Measurements from ENCODE around the gene DYSF. TPM values are rescaled to one million over a fixed set of nuclear protein-coding genes. Genes with fewer than 3 reads are reported as not detected.

Gene DYSF
- total RNA-seq, 1 donor from 2014 or later, result 11.1 TPM

DNA sequence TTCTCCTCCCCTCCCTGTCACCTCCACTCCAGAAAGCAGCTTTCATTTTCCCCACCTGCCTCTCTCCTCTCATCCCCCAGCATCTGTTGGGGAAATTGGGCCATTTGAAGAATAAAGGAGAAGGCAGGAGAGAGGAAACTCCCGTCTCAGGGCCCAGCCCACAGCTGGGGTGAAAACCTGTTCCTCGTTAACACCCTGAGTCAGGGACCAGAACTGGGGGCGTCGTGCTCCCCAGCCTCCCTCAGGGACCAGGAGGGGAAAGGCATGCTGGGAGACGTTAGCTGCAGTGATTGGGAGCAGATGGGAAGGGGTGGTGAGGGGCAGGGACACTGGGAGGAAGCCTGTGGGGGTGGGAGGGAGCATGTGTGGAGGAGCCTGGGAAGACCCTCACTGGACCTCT lies 251.3 kb downstream of the DYSF start:
- TF ChIP-seq, protein P1, sequence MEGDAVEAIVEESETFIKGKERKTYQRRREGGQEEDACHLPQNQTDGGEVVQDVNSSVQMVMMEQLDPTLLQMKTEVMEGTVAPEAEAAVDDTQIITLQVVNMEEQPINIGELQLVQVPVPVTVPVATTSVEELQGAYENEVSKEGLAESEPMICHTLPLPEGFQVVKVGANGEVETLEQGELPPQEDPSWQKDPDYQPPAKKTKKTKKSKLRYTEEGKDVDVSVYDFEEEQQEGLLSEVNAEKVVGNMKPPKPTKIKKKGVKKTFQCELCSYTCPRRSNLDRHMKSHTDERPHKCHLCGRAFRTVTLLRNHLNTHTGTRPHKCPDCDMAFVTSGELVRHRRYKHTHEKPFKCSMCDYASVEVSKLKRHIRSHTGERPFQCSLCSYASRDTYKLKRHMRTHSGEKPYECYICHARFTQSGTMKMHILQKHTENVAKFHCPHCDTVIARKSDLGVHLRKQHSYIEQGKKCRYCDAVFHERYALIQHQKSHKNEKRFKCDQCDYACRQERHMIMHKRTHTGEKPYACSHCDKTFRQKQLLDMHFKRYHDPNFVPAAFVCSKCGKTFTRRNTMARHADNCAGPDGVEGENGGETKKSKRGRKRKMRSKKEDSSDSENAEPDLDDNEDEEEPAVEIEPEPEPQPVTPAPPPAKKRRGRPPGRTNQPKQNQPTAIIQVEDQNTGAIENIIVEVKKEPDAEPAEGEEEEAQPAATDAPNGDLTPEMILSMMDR (IDR thresholded peaks at IDR 0.05; ENCODE audit: partially characterized antibody, unreplicated experiment), result no peak
- H3K27ac Mint-ChIP-seq (ENCODE audit: unreplicated experiment), result no peak overlapping the region
- H3K4me3 Mint-ChIP-seq (ENCODE audit: unreplicated experiment), result no peak overlapping the region

DNA sequence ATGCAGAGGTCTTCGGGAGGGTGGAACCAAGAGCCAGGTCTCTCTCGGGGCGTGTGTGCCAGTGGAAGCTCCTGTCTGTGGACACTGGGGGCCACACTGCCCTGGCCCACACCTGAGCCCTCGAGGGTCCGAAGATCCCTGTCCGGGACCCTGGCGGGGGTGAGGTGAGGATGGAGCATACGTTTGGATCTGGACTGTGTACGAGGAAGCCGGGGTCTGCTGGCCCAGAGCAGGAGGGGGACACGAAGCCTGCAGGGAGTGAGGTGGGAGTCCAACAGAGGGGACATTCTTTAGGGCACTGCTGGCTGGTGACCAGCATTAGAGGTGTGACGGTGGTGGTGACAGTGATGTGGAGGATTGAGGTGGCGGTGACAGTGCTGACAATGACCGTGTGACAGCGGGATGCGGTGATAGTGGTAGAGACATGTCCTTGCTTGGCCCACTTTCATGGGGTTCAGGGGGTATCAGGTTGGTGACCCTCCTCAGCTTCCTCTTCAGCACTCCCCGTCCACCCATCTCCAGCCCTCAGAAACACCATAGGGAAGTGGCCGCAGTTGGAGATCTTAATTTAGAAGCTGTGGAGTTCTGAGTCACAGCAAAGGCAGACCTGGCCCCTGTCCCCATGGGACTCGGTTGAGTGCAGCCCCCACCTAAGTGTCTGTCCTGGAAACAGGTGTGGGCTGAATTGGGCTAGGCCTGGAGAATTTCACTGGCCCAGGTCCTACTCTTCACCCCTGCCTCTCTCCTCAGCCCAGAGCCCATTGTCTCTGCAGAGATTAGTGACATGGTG lies 252.0 kb downstream of the DYSF start:
- Mint-ChIP-seq H3K9me3 (ENCODE audit: unreplicated experiment) (peaks cover 7% of the 10 kb centered on the region), H3K27me3 (ENCODE audit: unreplicated experiment) (peaks cover 5% of the 10 kb centered on the region), H3K4me1 (ENCODE audit: low read depth, unreplicated experiment) (no peaks in the 10 kb centered on the region), H3K36me3 (ENCODE audit: unreplicated experiment) (no peaks in the 10 kb centered on the region), H3K4me3 (ENCODE audit: unreplicated experiment) (no peak overlapping the region), H3K27ac (ENCODE audit: unreplicated experiment) (no peak overlapping the region)
- TF ChIP-seq, protein P1 (IDR thresholded peaks at IDR 0.05; ENCODE audit: partially characterized antibody, unreplicated experiment), result no peak
- DNase-seq, result no peak

More for the DNA sequence above, 251.3 kb downstream of the DYSF start:
- Mint-ChIP-seq H3K27me3 (ENCODE audit: unreplicated experiment) (peaks cover 5% of the 10 kb centered on the region), H3K9me3 (ENCODE audit: unreplicated experiment) (peaks cover 7% of the 10 kb centered on the region), H3K36me3 (ENCODE audit: unreplicated experiment) (no peaks in the 10 kb centered on the region), H3K4me1 (ENCODE audit: low read depth, unreplicated experiment) (no peaks in the 10 kb centered on the region)
- no peak for DNase-seq

DNA sequence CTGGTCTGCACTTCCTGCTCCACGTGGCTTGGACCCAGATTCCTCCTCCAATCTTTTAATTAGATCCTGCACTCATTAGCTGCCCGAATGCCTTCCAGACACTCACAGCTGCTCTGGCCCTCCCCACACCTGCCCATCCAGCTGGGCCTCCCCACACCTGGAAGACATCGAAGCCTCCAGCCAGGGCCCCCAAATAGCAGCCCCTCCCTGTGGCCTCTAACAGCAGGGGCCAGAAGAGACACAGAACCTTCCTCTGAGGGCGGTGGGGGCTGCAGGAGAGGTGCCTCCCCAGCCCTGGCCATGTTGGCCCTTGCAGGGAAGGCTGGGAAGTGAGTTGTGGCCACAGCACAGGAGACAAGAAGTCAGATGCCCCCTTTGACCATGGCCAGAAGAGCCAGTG lies 252.8 kb downstream of the DYSF start:
- TF ChIP-seq, protein P1 (IDR thresholded peaks at IDR 0.05; ENCODE audit: partially characterized antibody, unreplicated experiment), result no peak
- no peak for DNase-seq
- Mint-ChIP-seq H3K36me3 (ENCODE audit: unreplicated experiment) (no peaks in the 10 kb centered on the region), H3K27ac (ENCODE audit: unreplicated experiment) (no peak overlapping the region), H3K4me1 (ENCODE audit: low read depth, unreplicated experiment) (no peaks in the 10 kb centered on the region), H3K4me3 (ENCODE audit: unreplicated experiment) (no peak overlapping the region), H3K9me3 (ENCODE audit: unreplicated experiment) (peaks cover 7% of the 10 kb centered on the region), H3K27me3 (ENCODE audit: unreplicated experiment) (peaks cover 5% of the 10 kb centered on the region)

DNA sequence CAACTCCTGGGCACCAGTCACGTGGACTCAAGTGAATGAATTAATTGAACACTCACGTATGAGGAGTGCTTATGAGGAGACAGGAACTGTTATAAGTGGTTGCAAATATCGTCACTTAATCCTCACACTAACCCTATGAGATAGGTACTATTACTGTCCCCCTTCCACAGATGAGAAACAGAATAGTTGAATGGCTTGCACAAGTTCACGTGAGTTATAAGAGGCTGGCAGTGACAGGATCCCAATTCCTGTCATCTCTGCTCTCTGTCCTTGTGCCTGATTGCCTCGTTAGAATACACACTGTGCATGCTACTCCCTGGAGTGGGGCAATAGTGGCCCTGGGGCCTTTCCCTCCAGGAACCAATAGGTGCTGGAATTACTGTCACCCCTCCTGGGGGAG lies 253.5 kb downstream of the DYSF start:
- Mint-ChIP-seq H3K27ac (ENCODE audit: unreplicated experiment) (no peak overlapping the region), H3K9me3 (ENCODE audit: unreplicated experiment) (peaks cover 4% of the 10 kb centered on the region), H3K36me3 (ENCODE audit: unreplicated experiment) (no peaks in the 10 kb centered on the region), H3K4me1 (ENCODE audit: low read depth, unreplicated experiment) (no peaks in the 10 kb centered on the region), H3K4me3 (ENCODE audit: unreplicated experiment) (no peak overlapping the region), H3K27me3 (ENCODE audit: unreplicated experiment) (peaks cover 4% of the 10 kb centered on the region)
- no peak for DNase-seq
- TF ChIP-seq, protein P1 (IDR thresholded peaks at IDR 0.05; ENCODE audit: partially characterized antibody, unreplicated experiment), result no peak

DNA sequence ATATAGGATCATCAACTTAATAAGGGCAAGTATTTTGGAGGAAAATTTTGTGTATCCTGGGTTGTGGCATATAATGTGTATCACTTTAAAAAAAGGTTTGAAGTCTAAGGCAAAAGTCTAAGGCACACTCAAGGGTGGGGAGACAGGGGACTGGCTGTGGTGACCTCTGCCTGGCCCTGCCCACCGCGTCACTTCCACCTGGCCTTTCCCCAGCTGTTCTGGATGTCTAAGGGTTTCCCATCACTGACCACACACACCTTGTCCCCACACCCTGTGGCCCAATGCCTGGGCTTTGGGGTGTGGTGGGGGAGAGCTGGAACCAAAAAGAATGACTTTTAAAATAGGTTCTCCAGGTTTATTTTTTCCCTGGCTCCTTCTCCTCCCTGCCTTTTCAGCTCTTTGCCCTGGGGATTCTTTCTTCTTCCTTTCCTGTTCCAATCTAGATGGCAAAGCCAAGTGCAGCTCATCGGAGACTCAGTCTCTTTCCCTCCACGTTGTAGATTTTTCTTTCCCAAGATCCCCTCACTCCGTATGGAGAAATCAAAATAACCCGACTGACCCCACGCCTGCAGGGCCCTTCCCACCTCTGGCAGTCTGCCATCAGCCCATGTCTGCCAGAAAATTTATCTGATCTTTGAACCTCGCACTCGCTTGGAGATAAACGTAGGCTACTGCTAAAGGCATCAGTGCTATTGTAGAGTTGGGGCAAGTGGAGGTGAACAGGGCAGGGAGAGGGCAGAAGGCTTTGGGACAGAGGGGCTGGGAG lies 257.2 kb downstream of the DYSF start:
- no peaks in the 10 kb centered on the region for H3K9me3 Mint-ChIP-seq (ENCODE audit: unreplicated experiment)

More for the DNA sequence above, 257.2 kb downstream of the DYSF start:
- DNase-seq, result no peak
- no peak overlapping the region for H3K27ac Mint-ChIP-seq (ENCODE audit: unreplicated experiment)
- no peaks in the 10 kb centered on the region for H3K27me3 Mint-ChIP-seq (ENCODE audit: unreplicated experiment)
- no peaks in the 10 kb centered on the region for H3K4me1 Mint-ChIP-seq (ENCODE audit: low read depth, unreplicated experiment)
- TF ChIP-seq, protein P1 (IDR thresholded peaks at IDR 0.05; ENCODE audit: partially characterized antibody, unreplicated experiment), result no peak
- no peaks in the 10 kb centered on the region for H3K36me3 Mint-ChIP-seq (ENCODE audit: unreplicated experiment)
- no peak overlapping the region for H3K4me3 Mint-ChIP-seq (ENCODE audit: unreplicated experiment)
